ENCODE measurements around the gene SCN4A.

The SCN4A gene

DNA sequence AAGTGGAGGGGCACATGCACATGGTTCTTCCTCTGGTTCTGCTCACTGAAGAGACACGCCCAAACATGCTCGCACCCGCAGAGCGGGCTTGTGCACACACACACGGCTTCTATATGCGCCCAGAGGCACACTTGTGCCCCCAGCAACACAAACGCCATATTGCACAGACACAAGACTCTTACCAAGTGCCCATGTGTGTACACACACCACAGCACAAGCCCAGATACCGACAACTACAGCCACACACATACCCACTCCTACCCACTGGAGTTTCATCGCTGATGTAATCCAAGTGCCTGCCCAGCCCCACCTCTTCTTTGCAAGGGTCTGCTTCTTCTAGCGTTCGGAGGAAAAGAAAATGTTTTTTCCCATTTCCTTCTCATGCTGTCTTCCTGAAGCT lies 18.9 kb upstream of the SCN4A start:
- Histone ChIP-seq H3K4me3 (ENCODE audit: severe bottlenecking) (no peak overlapping the region), H3K27me3 (ENCODE audit: insufficient read depth, poor library complexity, severe bottlenecking) (peaks cover 15% of the 10 kb centered on the region), H3K9me3 (ENCODE audit: severe bottlenecking) (no peaks in the 10 kb centered on the region), H3K4me1 (ENCODE audit: insufficient read depth, poor library complexity, severe bottlenecking) (peaks cover 3% of the 10 kb centered on the region), H3K27ac (ENCODE audit: poor library complexity, severe bottlenecking) (no peak overlapping the region), H3K36me3 (ENCODE audit: low read depth) (no peaks in the 10 kb centered on the region)
- ATAC-seq (ENCODE audit: low read depth) (no peak), DNase-seq (ENCODE audit: low spot score) (no peak)
- TF ChIP-seq, protein P1, sequence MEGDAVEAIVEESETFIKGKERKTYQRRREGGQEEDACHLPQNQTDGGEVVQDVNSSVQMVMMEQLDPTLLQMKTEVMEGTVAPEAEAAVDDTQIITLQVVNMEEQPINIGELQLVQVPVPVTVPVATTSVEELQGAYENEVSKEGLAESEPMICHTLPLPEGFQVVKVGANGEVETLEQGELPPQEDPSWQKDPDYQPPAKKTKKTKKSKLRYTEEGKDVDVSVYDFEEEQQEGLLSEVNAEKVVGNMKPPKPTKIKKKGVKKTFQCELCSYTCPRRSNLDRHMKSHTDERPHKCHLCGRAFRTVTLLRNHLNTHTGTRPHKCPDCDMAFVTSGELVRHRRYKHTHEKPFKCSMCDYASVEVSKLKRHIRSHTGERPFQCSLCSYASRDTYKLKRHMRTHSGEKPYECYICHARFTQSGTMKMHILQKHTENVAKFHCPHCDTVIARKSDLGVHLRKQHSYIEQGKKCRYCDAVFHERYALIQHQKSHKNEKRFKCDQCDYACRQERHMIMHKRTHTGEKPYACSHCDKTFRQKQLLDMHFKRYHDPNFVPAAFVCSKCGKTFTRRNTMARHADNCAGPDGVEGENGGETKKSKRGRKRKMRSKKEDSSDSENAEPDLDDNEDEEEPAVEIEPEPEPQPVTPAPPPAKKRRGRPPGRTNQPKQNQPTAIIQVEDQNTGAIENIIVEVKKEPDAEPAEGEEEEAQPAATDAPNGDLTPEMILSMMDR (IDR thresholded peaks at IDR 0.05; ENCODE audit: poor library complexity, severe bottlenecking): no peak

DNA sequence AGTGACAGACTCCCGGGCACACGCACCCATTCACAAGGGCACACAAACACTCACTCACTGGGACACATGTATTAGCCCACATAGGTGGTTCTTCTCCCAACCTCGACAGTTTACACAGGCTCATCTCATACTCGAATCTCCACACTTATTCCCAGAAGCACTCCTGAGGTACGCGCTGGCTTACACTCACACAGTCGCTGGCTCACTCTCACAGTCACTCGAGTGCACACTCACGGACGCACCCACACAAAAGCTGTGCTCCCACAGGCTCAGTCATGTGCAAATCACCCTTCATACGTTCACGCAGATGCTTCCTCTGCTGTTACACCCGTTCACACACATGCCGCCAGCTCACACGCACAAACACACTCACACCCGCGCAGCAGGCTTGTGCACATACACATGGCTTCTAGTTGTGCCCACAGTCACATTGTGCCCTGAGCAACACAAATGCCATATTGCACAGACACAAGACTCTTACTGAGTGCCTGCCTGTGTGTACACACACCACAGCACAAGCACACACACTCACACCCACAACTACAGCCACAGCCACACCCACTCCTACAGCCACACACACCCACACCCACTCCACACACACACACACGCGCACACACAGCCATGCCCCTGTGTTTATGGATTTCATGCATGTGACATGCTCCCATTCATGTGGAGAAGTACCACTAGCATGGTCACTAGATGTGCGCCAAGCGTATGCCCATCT lies 17.1 kb upstream of the SCN4A start:
- TF ChIP-seq, protein P1 (IDR thresholded peaks at IDR 0.05; ENCODE audit: poor library complexity, severe bottlenecking): no peak
- peaks cover 7% of the 10 kb centered on the region for H3K4me1 ChIP-seq (ENCODE audit: insufficient read depth, poor library complexity, severe bottlenecking)
- no peak overlapping the region for H3K4me3 ChIP-seq (ENCODE audit: severe bottlenecking)
- ATAC-seq (ENCODE audit: low read depth): no peak
- no peaks in the 10 kb centered on the region for H3K36me3 ChIP-seq (ENCODE audit: low read depth)
- no peak overlapping the region for H3K27ac ChIP-seq (ENCODE audit: poor library complexity, severe bottlenecking)
- no peak for DNase-seq (ENCODE audit: low spot score)
- H3K9me3 ChIP-seq (ENCODE audit: severe bottlenecking): no peaks in the 10 kb centered on the region
- peaks cover 15% of the 10 kb centered on the region for H3K27me3 ChIP-seq (ENCODE audit: insufficient read depth, poor library complexity, severe bottlenecking)

DNA sequence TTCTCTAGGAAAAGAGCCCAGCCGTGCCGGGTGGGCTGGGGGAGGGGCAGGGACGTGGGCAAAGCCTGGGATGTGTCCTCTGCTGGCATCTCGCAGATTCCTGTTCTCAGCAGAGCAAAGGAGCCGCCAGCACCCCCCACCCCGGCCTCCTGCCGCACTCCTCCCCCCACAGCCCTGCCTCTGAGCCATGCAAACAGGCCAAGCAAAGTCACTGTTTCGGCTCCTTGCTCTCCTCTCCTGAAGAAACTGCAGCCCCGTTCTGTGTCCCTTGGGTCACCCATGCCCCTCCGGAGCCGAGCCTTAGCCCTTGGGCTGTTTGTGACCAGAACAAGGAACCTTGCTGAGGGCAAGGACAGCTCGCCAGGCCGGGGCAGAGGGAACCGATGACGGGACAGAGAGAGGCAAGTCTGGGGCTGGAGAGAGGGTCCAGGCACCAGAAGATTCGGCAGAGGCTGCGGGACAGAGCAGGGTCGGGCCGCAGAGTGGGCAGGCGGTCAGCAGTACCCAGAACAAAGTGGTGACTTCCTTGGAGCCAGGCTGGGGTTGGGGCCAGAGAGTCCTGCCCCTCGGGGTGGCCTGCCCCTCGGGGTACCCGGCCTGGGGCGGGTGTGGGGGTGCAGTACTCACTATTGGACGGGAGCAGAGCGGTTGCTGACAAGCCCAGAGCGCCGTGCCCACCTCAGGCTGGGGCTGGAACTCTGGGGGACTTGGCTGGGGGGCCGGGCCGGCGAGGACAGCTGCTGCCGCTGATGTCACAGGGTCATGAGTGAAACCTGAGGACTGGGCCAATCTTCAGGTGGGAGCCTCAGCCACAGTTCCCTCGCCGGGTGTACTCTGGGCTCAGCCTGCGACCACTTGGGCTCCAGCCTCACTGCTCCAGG lies 16.3 kb upstream of the SCN4A start:
- peaks cover 7% of the 10 kb centered on the region for H3K4me1 ChIP-seq (ENCODE audit: insufficient read depth, poor library complexity, severe bottlenecking)
- no peaks in the 10 kb centered on the region for H3K9me3 ChIP-seq (ENCODE audit: severe bottlenecking)
- TF ChIP-seq, protein P1 (IDR thresholded peaks at IDR 0.05; ENCODE audit: poor library complexity, severe bottlenecking): no peak
- DNase-seq (ENCODE audit: low spot score) (no peak), ATAC-seq (ENCODE audit: low read depth) (no peak)
- peaks cover 15% of the 10 kb centered on the region for H3K27me3 ChIP-seq (ENCODE audit: insufficient read depth, poor library complexity, severe bottlenecking)
- no peak overlapping the region for H3K4me3 ChIP-seq (ENCODE audit: severe bottlenecking)
- H3K36me3 ChIP-seq (ENCODE audit: low read depth): no peaks in the 10 kb centered on the region
- H3K27ac ChIP-seq (ENCODE audit: poor library complexity, severe bottlenecking): no peak overlapping the region

DNA sequence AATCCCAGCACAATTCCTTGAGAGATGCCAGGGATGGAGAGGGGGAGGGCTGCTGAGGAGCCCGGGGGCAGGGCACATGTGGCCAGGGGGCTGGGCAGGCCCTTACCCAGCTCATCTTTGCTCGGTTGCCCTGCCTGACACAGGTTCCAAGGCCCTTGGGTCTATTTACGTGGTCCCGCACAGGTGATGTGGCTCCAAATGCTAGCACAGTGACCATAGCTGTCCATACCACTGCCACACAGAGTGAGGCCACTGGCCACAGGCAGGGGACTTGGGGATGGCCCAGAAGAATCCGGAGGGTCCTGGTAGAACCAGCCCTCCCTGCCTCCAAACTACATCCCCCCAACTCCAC lies 15.4 kb upstream of the SCN4A start:
- ATAC-seq (ENCODE audit: low read depth) (no peak), DNase-seq (ENCODE audit: low spot score) (no peak)
- H3K4me3 ChIP-seq (ENCODE audit: severe bottlenecking): no peak overlapping the region
- H3K27me3 ChIP-seq (ENCODE audit: insufficient read depth, poor library complexity, severe bottlenecking): peaks cover 15% of the 10 kb centered on the region
- TF ChIP-seq, protein P1 (IDR thresholded peaks at IDR 0.05; ENCODE audit: poor library complexity, severe bottlenecking): no peak
- peaks cover 7% of the 10 kb centered on the region for H3K4me1 ChIP-seq (ENCODE audit: insufficient read depth, poor library complexity, severe bottlenecking)
- no peaks in the 10 kb centered on the region for H3K36me3 ChIP-seq (ENCODE audit: low read depth)
- no peaks in the 10 kb centered on the region for H3K9me3 ChIP-seq (ENCODE audit: severe bottlenecking)
- no peak overlapping the region for H3K27ac ChIP-seq (ENCODE audit: poor library complexity, severe bottlenecking)

Measured in RWPE2 (cell line).